Adrenal gland (tissue), 5 donors: ENCODE data around the gene CLSTN3.

ENCODE experiments used
- CTCF ChIP-seq, 6 experiments: fragments of 450-650 bp in 4 of 6; fragments of 200-600 bp in 2 of 6; sonication (generic) in 1 of 6; IDR thresholded peaks; 1 replicate in 5 of 6; 2 replicates in 1 of 6; pipeline versions ENCODE4 v1.5.1 to v1.8.0; 2016 to 2021; ENCODE audit warnings: antibody characterized with exemption in 6 of 6, mild to moderate bottlenecking in 2 of 6, moderate library complexity in 1 of 6
- POLR2A ChIP-seq, 2 donors: fragments of 450-650 bp; IDR thresholded peaks; one replicate each; pipeline ENCODE4 v1.6.1; 2017; ENCODE audit warnings: antibody characterized with exemption in 2 of 2, mild to moderate bottlenecking in 2 of 2, moderate library complexity in 1 of 2
- donor health status: DM: no; HTN: no; CAD: no.

DNA sequence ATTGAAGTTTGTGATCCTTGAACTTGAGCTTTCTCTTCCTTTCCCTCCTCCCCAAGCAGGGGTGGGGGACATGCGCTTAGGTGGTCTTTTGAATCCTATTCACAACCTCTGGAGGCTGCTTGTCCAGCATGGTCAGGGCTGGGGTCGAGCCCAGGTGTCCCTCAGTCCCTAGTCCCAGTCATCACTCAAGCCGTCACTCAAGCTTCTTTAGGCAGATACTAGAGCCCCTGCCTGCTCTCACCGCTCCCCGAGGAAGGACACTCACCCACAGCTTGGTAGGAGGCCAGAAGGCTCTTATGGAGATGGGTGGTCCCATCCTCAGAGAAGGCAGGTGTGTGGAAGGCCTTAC lies 20.6 kb upstream of the CLSTN3 start:
- TF ChIP-seq CTCF (IDR thresholded peaks at IDR 0.05) (no peak), POLR2A (IDR thresholded peaks at IDR 0.05) (no peak)
